DOHH2 (cell line): ENCODE data around the gene KMT2B.

Source experiments
- H3F3A ChIP-seq: fragments of 200-600 bp; sonication (generic), shearing (Covaris generic); 2 replicates; pipeline ENCODE4 v1.6.0; 2016; ENCODE audit warnings: antibody characterized with exemption, mild to moderate bottlenecking; ENCODE audit not compliant: control insufficient read depth, insufficient read depth
- H3K27ac ChIP-seq: fragments of 200-600 bp; sonication (generic); 2 replicates; pipeline ENCODE4 v1.5.1; 2014; ENCODE audit warnings: low read depth, mild to moderate bottlenecking, low read length, moderate library complexity
- H3K27me3 ChIP-seq: fragments of 200-600 bp; sonication (generic); 2 replicates; pipeline ENCODE4 v1.6.1; 2014; ENCODE audit warnings: mild to moderate bottlenecking, low read length, mixed read lengths; ENCODE audit not compliant: control insufficient read depth
- H3K36me3 ChIP-seq: fragments of 200-600 bp; sonication (generic); 2 replicates; pipeline ENCODE4 v1.6.1; 2014; ENCODE audit warnings: mild to moderate bottlenecking, low read length, moderate library complexity, mixed read lengths; ENCODE audit not compliant: control insufficient read depth
- H3K4me1 ChIP-seq: fragments of 200-600 bp; sonication (generic); 2 replicates; pipeline ENCODE4 v1.6.1; 2014; ENCODE audit warnings: mild to moderate bottlenecking, low read length, mixed read lengths; ENCODE audit not compliant: control insufficient read depth
- H3K4me2 ChIP-seq: fragments of 200-600 bp; sonication (generic); 2 replicates; pipeline ENCODE4 v1.6.0; 2014; ENCODE audit warnings: mild to moderate bottlenecking, low read length, moderate library complexity
- H3K4me3 ChIP-seq: fragments of 200-600 bp; sonication (generic); 2 replicates; pipeline ENCODE4 v1.5.1; 2014; ENCODE audit warnings: mild to moderate bottlenecking, low read length, mixed read lengths
- H3K79me2 ChIP-seq: fragments of 200-600 bp; sonication (generic); 2 replicates; pipeline ENCODE4 v1.6.1; 2014; ENCODE audit warnings: mild to moderate bottlenecking, low read length, mixed read lengths; ENCODE audit not compliant: control insufficient read depth
- H3K9me2 ChIP-seq: fragments of 200-600 bp; sonication (generic); replicated peaks from 2 replicates; pipeline ENCODE4 v1.6.1; 2014; ENCODE audit warnings: mild to moderate bottlenecking, low read length, mixed read lengths; ENCODE audit not compliant: control insufficient read depth
- H3K9me3 ChIP-seq: fragments of 200-600 bp; sonication (generic); 2 replicates; pipeline ENCODE4 v1.6.1; 2014; ENCODE audit warnings: antibody characterized with exemption, low read length, mixed read lengths; ENCODE audit not compliant: control insufficient read depth, insufficient read depth
- H4K20me1 ChIP-seq: fragments of 200-600 bp; sonication (generic); 2 replicates; pipeline ENCODE4 v1.6.0; 2014; ENCODE audit warnings: low read depth, mild to moderate bottlenecking, antibody characterized with exemption, low read length, moderate library complexity; ENCODE audit not compliant: control insufficient read depth, insufficient read depth
- CTCF ChIP-seq: fragments of 200-600 bp; sonication (generic); IDR thresholded peaks from one replicate; pipeline ENCODE4 v1.5.1; 2014; ENCODE audit warnings: antibody characterized with exemption, mild to moderate bottlenecking, low read depth, low read length; ENCODE audit not compliant: poor library complexity, severe bottlenecking
- EZH2phosphoT487 ChIP-seq: fragments of 200-600 bp; sonication (generic); IDR thresholded peaks from 2 replicates; pipeline ENCODE4 v1.6.1; 2017; ENCODE audit warnings: borderline replicate concordance, mild to moderate bottlenecking, antibody characterized with exemption, low read length, moderate library complexity, mixed read lengths

KMT2B gene

GRCh38 chr19:35696835-35697234 lies 21.0 kb upstream of the KMT2B start:
- Histone ChIP-seq H3K4me3 (no peak overlapping the region), H3K9me3 (no peaks in the 10 kb centered on the region), H3K27me3 (0 out of 2 replicates have a peak, but pooled peaks cover 2% of the 10 kb centered on the region), H4K20me1 (peaks cover 3% of the 10 kb centered on the region; the same call in 1 of the 2 replicates), H3K4me1 (peaks cover 4% of the 10 kb centered on the region; the same call in 1 of the 2 replicates), H3F3A (no peaks in the 10 kb centered on the region), H3K36me3 (no peaks in the 10 kb centered on the region), H3K9me2 (no peaks in the 10 kb centered on the region), H3K79me2 (no peaks in the 10 kb centered on the region), H3K4me2 (no peak overlapping the region), H3K27ac (no peak overlapping the region)
- no peak for TF ChIP-seq EZH2phosphoT487
- TF ChIP-seq CTCF, result no peak

- no peaks in the 10 kb centered on the region for H3K36me3 ChIP-seq
- no peaks in the 10 kb centered on the region for H3K9me3 ChIP-seq
- peaks cover 5% of the 10 kb centered on the region for H3K4me1 ChIP-seq
- no peaks in the 10 kb centered on the region for H3K79me2 ChIP-seq
- H4K20me1 ChIP-seq, result no peaks in the 10 kb centered on the region
- no peaks in the 10 kb centered on the region for H3K9me2 ChIP-seq
- peak overlapping the region; percentile 96 for H3K4me2 ChIP-seq
- TF ChIP-seq EZH2phosphoT487, result no peak
- TF ChIP-seq CTCF, result no peak
- H3F3A ChIP-seq, result no peaks in the 10 kb centered on the region
- H3K4me3 ChIP-seq, result peak overlapping the region; percentile 83
- no peak overlapping the region for H3K27ac ChIP-seq
- no peaks in the 10 kb centered on the region for H3K27me3 ChIP-seq
Measured at GRCh38 chr19:35702223-35703012, 15.4 kb upstream of the KMT2B start.

GRCh38 chr19:35703343-35703742 lies 14.5 kb upstream of the KMT2B start:
- Histone ChIP-seq H3K4me2 (peak overlapping the region; percentile 96), H3K4me1 (peaks cover 5% of the 10 kb centered on the region), H3K27ac (no peak overlapping the region), H3K9me2 (no peaks in the 10 kb centered on the region), H3K27me3 (peaks cover 4% of the 10 kb centered on the region; the same call in 1 of the 2 replicates), H3K4me3 (no peak overlapping the region), H3F3A (no peaks in the 10 kb centered on the region), H3K36me3 (no peaks in the 10 kb centered on the region), H3K9me3 (no peaks in the 10 kb centered on the region), H3K79me2 (no peaks in the 10 kb centered on the region), H4K20me1 (no peaks in the 10 kb centered on the region)
- TF ChIP-seq EZH2phosphoT487 (no peak), CTCF (no peak)
